ENCODE results near the gene GIT2. TPM values are rescaled to one million over a fixed set of nuclear protein-coding genes. Genes with fewer than 3 reads are reported as not detected.

Gene GIT2
- total and polyA plus RNA-seq, 2 of the 8 experiments (the other 6 are each of a cell fraction or from before 2014, with no cell fraction given) = 9.6 to 20.7 TPM

GRCh38 chr12:109989380-109989779 lies 6.8 kb downstream of the GIT2 start:
- Histone ChIP-seq H3K4ac (replicated peaks; ENCODE audit: insufficient read length, low read depth, low read length) (no peak overlapping the region), H2BK12ac (ENCODE audit: low read depth, low read length) (no peak overlapping the region), H3K36me3 (ENCODE audit: control insufficient read depth in 2 of 4, insufficient read depth in 4 of 4, low read length in 3 of 4) (peaks cover 2 to 12% (median 5%) of the 10 kb centered on the region in 4 experiments; a peak in 3 of 8 replicates), H3K14ac (ENCODE audit: insufficient read length) (no peak overlapping the region), H3K23ac (ENCODE audit: insufficient read length) (no peak overlapping the region), H2AK5ac (ENCODE audit: low read depth, low read length) (no peak overlapping the region), H4K20me1 (replicated peaks in 1 of 2; ENCODE audit: control insufficient read depth in 1 of 2, insufficient read depth in 2 of 2, low read length in 2 of 2) (peaks cover 0 to 1% of the 10 kb centered on the region in 2 experiments), H3K27ac (ENCODE audit: low read depth, low read length) (no peak overlapping the region), H3K79me2 (ENCODE audit: control insufficient read depth in 1 of 2, insufficient read depth in 2 of 2, low read length in 2 of 2) (peaks cover 0 to 6% of the 10 kb centered on the region in 2 experiments; a peak in 2 of 4 replicates), H3K79me1 (ENCODE audit: low read depth, low read length) (no peaks in the 10 kb centered on the region; the same call in 1 of the 2 replicates), H3K23me2 (ENCODE audit: low read depth, low read length) (no peaks in the 10 kb centered on the region), H3K56ac (replicated peaks; ENCODE audit: insufficient read length, low read depth, low read length) (no peak overlapping the region), H3K27me3 (replicated peaks in 1 of 4; ENCODE audit: control insufficient read depth in 3 of 4, extremely low read depth in 1 of 4, insufficient read depth in 3 of 4, low read length in 3 of 4) (no peaks in the 10 kb centered on the region), H3K18ac (ENCODE audit: extremely low read depth, low read length) (no peak overlapping the region), H3K9me3 (ENCODE audit: insufficient read depth in 2 of 2, low read depth in 1 of 2, low read length in 1 of 2) (no peaks in the 10 kb centered on the region), H3K4me2 (ENCODE audit: insufficient read depth in 1 of 2, low read depth in 2 of 2, low read length in 2 of 2) (no peak overlapping the region), H4K5ac (ENCODE audit: insufficient read length, low read depth, low read length) (no peak overlapping the region), H2BK120ac (replicated peaks; ENCODE audit: low read depth, low read length) (no peak overlapping the region), H3K9ac (replicated peaks in 1 of 4; ENCODE audit: extremely low read depth in 1 of 4, low read depth in 3 of 4, low read length in 3 of 4) (no peak overlapping the region), H2BK20ac (ENCODE audit: low read length) (no peak overlapping the region), H2AFZ (ENCODE audit: low read length) (no peak overlapping the region), H3K4me1 (replicated peaks in 1 of 4; ENCODE audit: control insufficient read depth in 3 of 4, insufficient read depth in 4 of 4, low read length in 3 of 4) (no peaks in the 10 kb centered on the region), H3K4me3 (ENCODE audit: extremely low read depth in 1 of 4, insufficient read depth in 2 of 4, low read depth in 3 of 4, low read length in 4 of 4) (no peak overlapping the region), H4K91ac (replicated peaks; ENCODE audit: insufficient read length, low read length) (no peak overlapping the region), H2BK15ac (ENCODE audit: low read length) (no peak overlapping the region), H2BK5ac (ENCODE audit: low read depth, low read length) (no peak overlapping the region), H4K8ac (ENCODE audit: extremely low read depth, insufficient read depth, low read length) (no peak overlapping the region)
- 88% methylated on average over 5 of the region's 5 CpGs; no CpG with 5 or more reads in 1 of the 2 experiments for WGBS, 2 experiments (ENCODE audit: extremely low coverage in 1 of 2, insufficient coverage in 1 of 2, insufficient read length in 1 of 2, insufficient replicate concordance in 2 of 2, low coverage in 1 of 2, low lambda C conversion rate in 2 of 2, missing lambda C conversion rate in 1 of 2)
- DNase-seq (ENCODE audit: low read depth in 1 of 2, low spot score in 2 of 2) (no peak), FAIRE-seq (no peak)
- ChIA-PET POLR2A (ENCODE audit: partially characterized antibody) (no interaction called here), CTCF (ENCODE audit: partially characterized antibody) (no interaction called here)
- no peak for TF ChIP-seq CEBPB (IDR thresholded peaks at IDR 0.05; ENCODE audit: low read depth, low read length)
- no peak for TF ChIP-seq TAF7 (optimal IDR thresholded peaks at IDR 0.05; ENCODE audit: borderline replicate concordance, low read depth, low read length)
- TF ChIP-seq MAX (IDR thresholded peaks at IDR 0.05) = no peak
- no peak for TF ChIP-seq NANOG (IDR thresholded peaks at IDR 0.05; ENCODE audit: insufficient read depth, low read depth, low read length, poor library complexity, severe bottlenecking)
- no peak for TF ChIP-seq TEAD4 (IDR thresholded peaks at IDR 0.05; ENCODE audit: low read depth, low read length)
- no peak for TF ChIP-seq USF2 (IDR thresholded peaks at IDR 0.05; ENCODE audit: low read length)
- TF ChIP-seq CHD2 (IDR thresholded peaks at IDR 0.05; ENCODE audit: low read length) = no peak
- TF ChIP-seq GTF2F1 (IDR thresholded peaks at IDR 0.05; ENCODE audit: borderline replicate concordance, low read depth, low read length) = no peak
